EL (cell line): ENCODE measurements around the gene CALR.

Source experiments
- DNase-seq: peaks from one replicate; pipeline ENCODE4 v3.0.0-alpha.2; 2016

The CALR gene

GRCh38 chr19:12983542-12984142 lies 45.2 kb downstream of the CALR start:
- DNase-seq: peak; percentile 71

GRCh38 chr19:12984143-12984627 lies 45.8 kb downstream of the CALR start:
- DNase-seq: no peak

GRCh38 chr19:12984683-12985048 lies 46.3 kb downstream of the CALR start:
- no peak for DNase-seq

- DNase-seq: peak; percentile 20
These were observed 46.8 kb downstream of the CALR start for GRCh38 chr19:12985049-12985776.

GRCh38 chr19:12986726-12987125 lies 48.3 kb downstream of the CALR start:
- no peak for DNase-seq

- no peak for DNase-seq
These were observed 48.8 kb downstream of the CALR start for GRCh38 chr19:12987190-12987589.

GRCh38 chr19:12987781-12988180 lies 49.4 kb downstream of the CALR start:
- DNase-seq: no peak

- DNase-seq: no peak
These were observed 52.0 kb downstream of the CALR start for GRCh38 chr19:12990431-12990830.

GRCh38 chr19:12990853-12991252 lies 52.4 kb downstream of the CALR start:
- no peak for DNase-seq

GRCh38 chr19:12991296-12991695 lies 52.9 kb downstream of the CALR start:
- DNase-seq: no peak

GRCh38 chr19:12992729-12993128 lies 54.3 kb downstream of the CALR start:
- DNase-seq: no peak

- no peak for DNase-seq
These were observed 55.2 kb downstream of the CALR start for GRCh38 chr19:12993562-12993961.
